ENCODE measurements around the gene CMC2.

GRCh38 chr16:81004646-81005353 is 1.9 kb downstream of the CMC2 start:
- TF ChIP-seq ZBTB7A (IDR thresholded peaks at IDR 0.05; ENCODE audit: low read depth) (no peak), FOXM1 (IDR thresholded peaks at IDR 0.05; ENCODE audit: borderline replicate concordance, low read depth) (no peak), REST (IDR thresholded peaks at IDR 0.05; ENCODE audit: low read depth) (no peak), EP300 (IDR thresholded peaks at IDR 0.05; ENCODE audit: borderline replicate concordance) (no peak), TEAD4 (IDR thresholded peaks at IDR 0.05) (no peak)

Measured in Ishikawa (cell line).